ENCODE measurements around the gene CLCN3. TPM values are rescaled to one million over a fixed set of nuclear protein-coding genes. Genes with fewer than 3 reads are reported as not detected.

The CLCN3 gene
- total RNA-seq, 1 experiment from 2014 or later = 42.1 TPM

DNA sequence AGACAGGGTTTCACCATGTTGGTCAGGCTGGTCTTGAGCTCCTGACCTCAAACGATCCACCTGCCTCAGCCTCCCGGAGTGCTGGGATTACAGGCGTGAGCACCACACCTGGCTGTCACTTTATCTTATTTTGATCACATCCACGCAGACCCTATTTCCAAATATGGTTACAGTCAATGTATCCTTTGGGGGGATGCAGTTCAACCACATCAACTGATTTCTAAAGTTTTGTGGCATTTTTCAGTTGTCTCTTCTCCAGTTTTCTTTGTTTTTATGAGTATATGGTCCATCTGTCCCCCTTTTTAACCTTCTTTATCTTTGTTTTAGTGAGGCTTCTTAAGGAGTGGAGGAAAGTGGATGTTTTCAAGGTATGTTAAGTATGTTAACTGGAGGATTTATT is 141.5 kb downstream of the CLCN3 start:
- Mint-ChIP-seq H3K4me1 (ENCODE audit: low read depth, unreplicated experiment) (peaks cover 5% of the 10 kb centered on the region), H3K27ac (ENCODE audit: unreplicated experiment) (no peak overlapping the region), H3K36me3 (ENCODE audit: insufficient read depth, unreplicated experiment) (no peaks in the 10 kb centered on the region), H3K9me3 (ENCODE audit: unreplicated experiment) (no peaks in the 10 kb centered on the region), H3K4me3 (ENCODE audit: unreplicated experiment) (no peak overlapping the region), H3K27me3 (ENCODE audit: insufficient read depth, unreplicated experiment) (peaks cover 2% of the 10 kb centered on the region)
- DNase-seq = no peak
- H3K27me3 ChIP-seq (replicated peaks; ENCODE audit: control insufficient read depth, insufficient read depth, low read length) = no peaks in the 10 kb centered on the region
- no peaks in the 10 kb centered on the region for H3K4me1 ChIP-seq
- no peaks in the 10 kb centered on the region for H3K9me3 ChIP-seq
- no TSS peak for BruUV-seq (replicated peaks)
- ChIA-PET CTCF (no interaction called here), POLR2A (no interaction called here)
- H3K36me3 ChIP-seq (ENCODE audit: control insufficient read depth, insufficient read depth, low read length) = no peaks in the 10 kb centered on the region
- no peak overlapping the region for H3K4me3 ChIP-seq (ENCODE audit: low read depth, low read length)
- intact Hi-C loops (cut with micrococcal nuclease; ENCODE audit: unreplicated experiment) = no loop called here
- no peak for TF ChIP-seq CTCF (IDR thresholded peaks at IDR 0.05; ENCODE audit: insufficient read depth in 1 of 2, low read depth in 1 of 2, low read length in 1 of 2, severe bottlenecking in 1 of 2, unreplicated experiment in 1 of 2)

- DNase-seq = no peak
- H3K4me1 Mint-ChIP-seq (ENCODE audit: low read depth, unreplicated experiment) = no peaks in the 10 kb centered on the region
- peaks cover 3% of the 10 kb centered on the region for H3K27me3 Mint-ChIP-seq (ENCODE audit: insufficient read depth, unreplicated experiment)
- H3K27ac Mint-ChIP-seq (ENCODE audit: unreplicated experiment) = no peak overlapping the region
- no peaks in the 10 kb centered on the region for H3K27me3 ChIP-seq (replicated peaks; ENCODE audit: control insufficient read depth, insufficient read depth, low read length)
- CTCF ChIA-PET = interaction anchor here (0.6 kb wide), 2 partner anchors 156 to 1753 kb away, joined by 3 to 7 read pairs; no protein-coding TSS in a partner anchor
- intact Hi-C loops (cut with micrococcal nuclease; ENCODE audit: unreplicated experiment) = no loop called here
- no peaks in the 10 kb centered on the region for H3K36me3 Mint-ChIP-seq (ENCODE audit: insufficient read depth, unreplicated experiment)
- no peaks in the 10 kb centered on the region for H3K9me3 ChIP-seq
- no peaks in the 10 kb centered on the region for H3K36me3 ChIP-seq (ENCODE audit: control insufficient read depth, insufficient read depth, low read length)
- no TSS peak for BruUV-seq (replicated peaks)
- no peak overlapping the region for H3K4me3 ChIP-seq (ENCODE audit: low read depth, low read length)
- no peak for TF ChIP-seq CTCF (IDR thresholded peaks at IDR 0.05; ENCODE audit: insufficient read depth in 1 of 2, low read depth in 1 of 2, low read length in 1 of 2, severe bottlenecking in 1 of 2, unreplicated experiment in 1 of 2)
- H3K4me3 Mint-ChIP-seq (ENCODE audit: unreplicated experiment) = no peak overlapping the region
- POLR2A ChIA-PET = no interaction called here
- no peaks in the 10 kb centered on the region for H3K4me1 ChIP-seq
- no peaks in the 10 kb centered on the region for H3K9me3 Mint-ChIP-seq (ENCODE audit: unreplicated experiment)
Measured at GRCh38 chr4:169765835-169766234, 145.5 kb downstream of the CLCN3 start.

DNA sequence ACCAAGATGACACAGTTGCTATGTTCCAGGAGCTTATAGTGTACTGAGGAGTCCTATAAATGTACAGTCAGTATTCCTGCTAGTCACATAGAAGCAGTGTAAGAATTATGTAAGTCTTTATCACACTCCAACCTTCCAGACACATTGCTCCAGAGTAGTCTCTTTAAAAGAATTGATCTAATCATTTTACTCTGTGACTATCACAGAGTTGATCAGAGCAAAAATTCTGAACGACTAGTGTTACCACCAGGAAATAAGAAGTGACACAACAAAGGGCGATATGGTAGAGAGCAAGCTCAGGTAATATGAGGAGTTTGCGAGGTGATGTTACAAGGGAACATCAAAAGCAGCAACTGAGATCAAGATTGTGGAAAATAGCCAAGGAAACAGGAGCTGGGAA is 146.4 kb downstream of the CLCN3 start:
- ChIA-PET CTCF (no interaction called here), POLR2A (no interaction called here)
- Histone ChIP-seq H3K4me3 (ENCODE audit: low read depth, low read length) (no peak overlapping the region), H3K27me3 (replicated peaks; ENCODE audit: control insufficient read depth, insufficient read depth, low read length) (no peaks in the 10 kb centered on the region), H3K9me3 (no peaks in the 10 kb centered on the region), H3K36me3 (ENCODE audit: control insufficient read depth, insufficient read depth, low read length) (no peaks in the 10 kb centered on the region), H3K4me1 (no peaks in the 10 kb centered on the region)
- H3K4me3 Mint-ChIP-seq (ENCODE audit: unreplicated experiment) = no peak overlapping the region
- DNase-seq = no peak
- H3K4me1 Mint-ChIP-seq (ENCODE audit: low read depth, unreplicated experiment) = no peaks in the 10 kb centered on the region
- intact Hi-C loops (cut with micrococcal nuclease; ENCODE audit: unreplicated experiment) = no loop called here
- H3K27me3 Mint-ChIP-seq (ENCODE audit: insufficient read depth, unreplicated experiment) = peaks cover 3% of the 10 kb centered on the region
- no peaks in the 10 kb centered on the region for H3K9me3 Mint-ChIP-seq (ENCODE audit: unreplicated experiment)
- no peak for TF ChIP-seq CTCF (IDR thresholded peaks at IDR 0.05; ENCODE audit: insufficient read depth in 1 of 2, low read depth in 1 of 2, low read length in 1 of 2, severe bottlenecking in 1 of 2, unreplicated experiment in 1 of 2)
- H3K36me3 Mint-ChIP-seq (ENCODE audit: insufficient read depth, unreplicated experiment) = no peaks in the 10 kb centered on the region
- no TSS peak for BruUV-seq (replicated peaks)
- no peak overlapping the region for H3K27ac Mint-ChIP-seq (ENCODE audit: unreplicated experiment)

All from Caco-2 (cell line).